PFSK-1 (cell line): ENCODE results near the gene NUBPL.

Experiments
- POLR2AphosphoS5 ChIP-seq: IDR thresholded peaks from 2 replicates; pipeline ENCODE4 v1.6.1; 2012; ENCODE audit warnings: low read depth, mild to moderate bottlenecking, control low read depth, low read length, moderate library complexity
- SIN3A ChIP-seq: IDR thresholded peaks from 2 replicates; pipeline ENCODE4 v1.6.1; 2012; ENCODE audit warnings: mild to moderate bottlenecking, low read length, moderate library complexity, borderline replicate concordance; ENCODE audit not compliant: insufficient read depth
- TAF1 ChIP-seq: IDR thresholded peaks from 2 replicates; pipeline ENCODE4 v1.6.1; 2012; ENCODE audit warnings: low read length, control low read depth, borderline replicate concordance; ENCODE audit not compliant: insufficient read depth

GRCh38 chr14:31545328-31545727, 15.9 kb upstream of the NUBPL start:
- TF ChIP-seq POLR2AphosphoS5 (no peak), SIN3A (no peak), TAF1 (no peak)
